Testis (tissue), 3 donors: ENCODE data around the gene MTCL1. TPM values are rescaled to one million over a fixed set of nuclear protein-coding genes. Genes with fewer than 3 reads are reported as not detected.
A peak's percentile ranks its signal among the peaks of the same experiment; 100 is the strongest.

ENCODE experiments used
- DNase-seq: peaks from one replicate; pipeline ENCODE4 v3.0.0-alpha.2; 2019
- H3K27ac ChIP-seq, 2 donors: fragments of 200-600 bp; sonication (generic); one replicate each; pipeline ENCODE4 v1.5.1; 2019
- H3K27me3 ChIP-seq: fragments of 200-600 bp; sonication (generic); one replicate; pipeline ENCODE4 v1.5.1; 2019
- H3K36me3 ChIP-seq: fragments of 200-600 bp; sonication (generic); one replicate; pipeline ENCODE4 v1.5.1; 2017; ENCODE audit warnings: low read depth; ENCODE audit errors: missing control alignments
- H3K4me1 ChIP-seq: fragments of 200-600 bp; sonication (generic); one replicate; pipeline ENCODE4 v1.5.1; 2019
- H3K4me3 ChIP-seq, 2 donors: fragments of 200-600 bp; sonication (generic); one replicate each; pipeline ENCODE4 v1.5.1; 2017 to 2019
- H3K9me3 ChIP-seq: fragments of 200-600 bp; sonication (generic); one replicate; pipeline ENCODE4 v1.5.1; 2017
- POLR2A ChIP-seq: fragments of 450-650 bp; IDR thresholded peaks from one replicate; pipeline ENCODE4 v1.6.1; 2017; ENCODE audit warnings: antibody characterized with exemption, mild to moderate bottlenecking, moderate library complexity
- WGBS, 2 donors: methylation state at CpG; one replicate each; pipeline ENCODE4 v1.1.5; 2018; 5-methylcytosine and 5-hydroxymethylcytosine counted together
- intact Hi-C: fragments of 100-400 bp; cut with DNase I; formaldehyde crosslinking; loops from one replicate; pipeline ENCODE4 v1.15.1; 2023; ENCODE audit warnings: low total_unique reads
- polyA plus RNA-seq: library from polyadenylated mRNA; stranded (reverse); fragments of 350-450 nt; fragmentation: Illumina TruSeq; extraction: RNeasy Lipid Tissue Mini Kit (QIAGEN cat#74804); gene quantifications from one replicate; pipeline ENCODE4 v1.2.3, GENCODE V29; 2014; ENCODE audit warnings: low read depth, low replicate concordance; ENCODE audit not compliant: insufficient read depth
- total RNA-seq, 2 donors: library from RNA; depleted of rRNA; stranded (reverse); fragments of >200 nt; gene quantifications; one replicate each; pipeline ENCODE4 v1.2.3, GENCODE V29; 2016
- TF ChIP-seq, protein P1 (sequence below), 3 experiments: fragments of 450-650 bp in 2 of 3; fragments of 200-600 bp in 1 of 3; sonication (generic) in 1 of 3; IDR thresholded peaks; one replicate each; pipeline ENCODE4 v1.5.1; 2016 to 2019; ENCODE audit warnings: antibody characterized with exemption in 3 of 3, mild to moderate bottlenecking in 2 of 3, moderate library complexity in 1 of 3

The MTCL1 gene
- total and polyA plus RNA-seq, 3 donors from 2014 or later = 27.5 to 139 (median 95.8) TPM

DNA sequence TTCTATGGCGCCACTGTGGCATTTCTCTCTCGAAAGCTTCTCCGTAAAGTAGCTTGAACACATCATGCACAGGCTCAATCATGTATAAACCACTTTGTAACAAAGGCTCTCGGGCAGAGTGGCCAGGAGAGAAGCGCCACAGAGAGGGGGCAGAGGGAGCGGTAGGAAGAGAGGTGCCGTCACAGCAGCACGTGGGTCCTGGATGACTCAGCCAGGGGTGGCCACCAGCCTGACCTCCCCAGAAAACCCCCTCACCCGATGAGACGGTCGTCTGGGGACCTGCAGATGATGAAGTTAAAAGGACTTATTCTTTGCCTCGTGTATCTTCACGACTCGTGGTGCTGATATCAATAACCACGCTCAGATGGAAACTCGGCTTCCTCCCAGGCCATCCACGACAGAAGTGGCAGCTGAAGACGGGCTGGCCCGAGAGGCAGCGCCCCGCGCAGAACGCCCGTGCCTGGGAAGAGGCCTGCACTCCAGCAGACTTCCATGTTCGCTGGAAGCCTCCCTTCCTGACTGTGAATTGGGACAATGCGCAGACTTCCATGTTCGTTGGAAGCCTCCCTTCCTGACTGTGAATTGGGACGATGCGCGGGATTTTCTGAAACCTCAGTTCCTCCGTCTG, 46.4 kb upstream of the MTCL1 start:
- no peak overlapping the region for H3K27ac ChIP-seq
- H3K4me1 ChIP-seq = peaks cover 14% of the 10 kb centered on the region
- TF ChIP-seq POLR2A = no peak
- TF ChIP-seq, protein P1, sequence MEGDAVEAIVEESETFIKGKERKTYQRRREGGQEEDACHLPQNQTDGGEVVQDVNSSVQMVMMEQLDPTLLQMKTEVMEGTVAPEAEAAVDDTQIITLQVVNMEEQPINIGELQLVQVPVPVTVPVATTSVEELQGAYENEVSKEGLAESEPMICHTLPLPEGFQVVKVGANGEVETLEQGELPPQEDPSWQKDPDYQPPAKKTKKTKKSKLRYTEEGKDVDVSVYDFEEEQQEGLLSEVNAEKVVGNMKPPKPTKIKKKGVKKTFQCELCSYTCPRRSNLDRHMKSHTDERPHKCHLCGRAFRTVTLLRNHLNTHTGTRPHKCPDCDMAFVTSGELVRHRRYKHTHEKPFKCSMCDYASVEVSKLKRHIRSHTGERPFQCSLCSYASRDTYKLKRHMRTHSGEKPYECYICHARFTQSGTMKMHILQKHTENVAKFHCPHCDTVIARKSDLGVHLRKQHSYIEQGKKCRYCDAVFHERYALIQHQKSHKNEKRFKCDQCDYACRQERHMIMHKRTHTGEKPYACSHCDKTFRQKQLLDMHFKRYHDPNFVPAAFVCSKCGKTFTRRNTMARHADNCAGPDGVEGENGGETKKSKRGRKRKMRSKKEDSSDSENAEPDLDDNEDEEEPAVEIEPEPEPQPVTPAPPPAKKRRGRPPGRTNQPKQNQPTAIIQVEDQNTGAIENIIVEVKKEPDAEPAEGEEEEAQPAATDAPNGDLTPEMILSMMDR (IDR thresholded peaks at IDR 0.05) = no peak
- DNase-seq = no peak
- H3K9me3 ChIP-seq = no peaks in the 10 kb centered on the region
- H3K36me3 ChIP-seq = no peaks in the 10 kb centered on the region
- 74 to 76% methylated on average over 10 to 31 of the region's 31 CpGs for WGBS, 2 donors
- H3K4me3 ChIP-seq = peak overlapping the region in 1 of 2 donors; percentile 10
- intact Hi-C loops = no loop called here
- H3K27me3 ChIP-seq = no peaks in the 10 kb centered on the region

GRCh38 chr18:8659609-8660242, 45.6 kb upstream of the MTCL1 start:
- no peak overlapping the region for H3K27ac ChIP-seq
- no peaks in the 10 kb centered on the region for H3K9me3 ChIP-seq
- H3K36me3 ChIP-seq = no peaks in the 10 kb centered on the region
- peaks cover 14% of the 10 kb centered on the region for H3K4me1 ChIP-seq
- no peaks in the 10 kb centered on the region for H3K27me3 ChIP-seq
- H3K4me3 ChIP-seq = peak overlapping the region; percentile 10 to 34
- intact Hi-C loops = no loop called here
- no peak for TF ChIP-seq POLR2A
- DNase-seq = no peak
- WGBS, 2 donors = 51 to 79% methylated on average over 30 to 36 of the region's 36 CpGs

- H3K9me3 ChIP-seq = no peaks in the 10 kb centered on the region
- H3K4me3 ChIP-seq = no peak overlapping the region
- DNase-seq = no peak
- H3K36me3 ChIP-seq = no peaks in the 10 kb centered on the region
- no peaks in the 10 kb centered on the region for H3K27me3 ChIP-seq
- WGBS, 2 donors = 51 to 55% methylated on average over 5 of the region's 5 CpGs
- TF ChIP-seq, protein P1 (IDR thresholded peaks at IDR 0.05) = no peak
- no peak for TF ChIP-seq POLR2A
- no peak overlapping the region for H3K27ac ChIP-seq
- peaks cover 14% of the 10 kb centered on the region for H3K4me1 ChIP-seq
- intact Hi-C loops = no loop called here
Observed at GRCh38 chr18:8660316-8660715, 45.0 kb upstream of the MTCL1 start.

DNA sequence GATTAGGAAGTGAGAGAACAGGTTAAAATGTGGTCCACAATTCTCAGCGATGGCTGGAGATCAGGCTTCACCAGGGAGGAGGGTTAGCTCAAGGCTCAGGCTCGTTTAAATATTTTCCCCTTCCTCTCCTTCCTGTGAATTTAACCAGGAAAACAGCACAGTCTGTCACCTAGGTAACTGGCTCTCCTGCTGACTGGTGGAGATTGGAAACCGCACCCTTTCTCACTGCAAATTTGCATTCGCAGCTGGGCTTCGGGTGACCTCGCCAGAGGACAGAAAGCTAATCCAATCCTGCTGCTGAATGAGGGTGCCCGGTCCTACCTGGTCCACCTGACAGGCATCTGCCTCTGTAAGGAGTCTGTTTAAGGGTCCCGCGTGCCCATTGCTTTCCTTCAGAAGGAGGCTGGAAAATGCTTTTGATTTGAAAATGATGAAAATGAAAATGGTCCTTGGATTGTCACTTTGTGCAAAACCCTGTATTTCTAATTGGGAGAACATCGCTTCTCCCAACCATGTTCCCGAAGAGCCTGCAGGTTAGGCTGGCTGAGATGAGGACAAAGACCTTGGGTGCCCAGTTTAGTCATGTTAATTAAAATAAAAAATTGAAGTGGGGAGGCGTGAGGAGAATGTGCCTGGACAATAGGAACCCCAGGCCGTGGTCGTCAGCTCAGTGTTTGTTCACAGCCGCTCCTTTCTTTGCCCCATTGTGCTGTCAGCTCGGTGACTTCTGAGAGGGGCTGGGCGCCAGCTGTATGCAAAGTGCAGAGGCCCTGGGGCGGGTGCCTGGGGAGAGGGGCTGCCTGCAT, 43.4 kb upstream of the MTCL1 start:
- WGBS, 2 donors = 56 to 67% methylated on average over 17 to 18 of the region's 18 CpGs
- no peak overlapping the region for H3K4me3 ChIP-seq
- no peaks in the 10 kb centered on the region for H3K27me3 ChIP-seq
- no peak overlapping the region for H3K27ac ChIP-seq
- DNase-seq = no peak
- no peaks in the 10 kb centered on the region for H3K9me3 ChIP-seq
- H3K4me1 ChIP-seq = peaks cover 11% of the 10 kb centered on the region
- no peaks in the 10 kb centered on the region for H3K36me3 ChIP-seq
- TF ChIP-seq POLR2A = no peak
- TF ChIP-seq, protein P1 (IDR thresholded peaks at IDR 0.05) = no peak
- intact Hi-C loops = no loop called here

- no peaks in the 10 kb centered on the region for H3K36me3 ChIP-seq
- 81 to 90% methylated on average over 19 of the region's 20 CpGs for WGBS, 2 donors
- H3K9me3 ChIP-seq = no peaks in the 10 kb centered on the region
- intact Hi-C loops = no loop called here
- H3K4me3 ChIP-seq = no peak overlapping the region
- H3K4me1 ChIP-seq = peaks cover 4% of the 10 kb centered on the region
- TF ChIP-seq, protein P1 (IDR thresholded peaks at IDR 0.05) = no peak
- no peak for TF ChIP-seq POLR2A
- no peak for DNase-seq
- H3K27ac ChIP-seq = no peak overlapping the region
- no peaks in the 10 kb centered on the region for H3K27me3 ChIP-seq
Observed at GRCh38 chr18:8662560-8663255, 42.6 kb upstream of the MTCL1 start.
